HG03378 (cell line): Measurements from ENCODE around the gene PBLD.

Experiments
- ATAC-seq: cut with Tn5 transposase; IDR thresholded peaks from one replicate; pipeline ENCODE4 v1.9.1; 2021; ENCODE audit warnings: mild to moderate bottlenecking, moderate library complexity; ENCODE audit not compliant: unreplicated experiment

The PBLD gene

DNA sequence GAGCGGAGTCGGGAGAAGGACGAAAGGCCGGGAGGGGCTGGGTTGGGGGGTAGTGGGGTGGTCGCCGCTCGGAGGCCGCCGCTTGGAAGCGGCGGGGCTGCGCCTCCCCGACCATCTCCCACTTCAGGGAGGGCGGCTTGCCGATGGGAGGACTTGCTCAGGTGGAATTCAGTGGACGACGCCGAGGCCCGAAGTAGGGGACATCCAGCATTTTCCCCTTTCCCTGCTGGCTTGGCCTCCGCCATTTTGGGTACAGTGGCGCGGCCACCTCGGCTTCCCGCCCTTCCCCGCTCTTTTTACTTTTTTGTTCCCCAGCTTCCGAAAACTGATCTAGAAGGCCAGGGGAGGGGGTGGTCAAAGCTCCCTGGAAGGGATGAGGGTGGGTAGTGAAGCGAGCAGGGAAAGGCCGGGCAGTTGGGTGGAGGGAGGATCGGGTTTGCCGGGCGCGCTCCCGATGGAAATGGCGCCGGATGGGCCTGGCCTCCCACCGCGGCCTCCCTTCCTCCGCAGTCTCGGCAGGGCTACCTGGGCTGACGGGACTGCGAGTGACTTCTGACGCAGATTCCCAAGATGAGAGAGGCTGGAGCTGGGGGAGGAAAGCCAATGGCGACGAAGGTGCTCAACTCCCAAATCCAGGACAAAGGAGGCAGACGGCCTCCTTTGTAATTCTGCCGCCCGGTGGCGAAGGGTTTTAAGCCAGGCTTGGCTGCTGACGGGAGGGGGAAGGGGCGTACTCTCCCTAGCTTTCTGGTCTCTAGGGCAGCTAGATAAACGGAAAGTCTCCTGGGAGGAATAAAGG is at the start of gene PBLD:
PBLD (minus strand) TSS at position 670 of the 799 bp plus-strand sequence. CDS start 26,084 bp downstream, outside the sequence.
- no peak for ATAC-seq

GRCh38 chr10:68371604-68372003 is 38.9 kb upstream of the PBLD start:
- no peak for ATAC-seq

DNA sequence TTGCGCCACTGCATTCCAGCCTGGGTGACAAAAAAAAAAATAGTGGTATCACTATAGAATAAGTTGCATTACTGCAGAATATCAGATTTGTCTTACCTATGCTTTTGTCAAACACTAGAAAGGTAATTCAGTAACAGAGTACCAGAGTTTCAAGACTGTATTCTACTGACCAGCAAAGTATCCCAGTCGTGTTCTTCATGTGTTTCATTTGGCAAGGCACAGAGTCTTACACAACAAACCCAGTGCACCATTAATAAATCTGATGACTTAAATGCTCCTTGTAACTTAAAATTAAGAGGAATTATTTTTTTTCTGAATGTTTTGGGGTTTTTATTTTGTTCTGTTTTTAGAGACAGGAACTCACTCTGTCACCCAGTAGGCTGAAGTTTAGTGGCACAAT is 34.4 kb upstream of the PBLD start:
- no peak for ATAC-seq

DNA sequence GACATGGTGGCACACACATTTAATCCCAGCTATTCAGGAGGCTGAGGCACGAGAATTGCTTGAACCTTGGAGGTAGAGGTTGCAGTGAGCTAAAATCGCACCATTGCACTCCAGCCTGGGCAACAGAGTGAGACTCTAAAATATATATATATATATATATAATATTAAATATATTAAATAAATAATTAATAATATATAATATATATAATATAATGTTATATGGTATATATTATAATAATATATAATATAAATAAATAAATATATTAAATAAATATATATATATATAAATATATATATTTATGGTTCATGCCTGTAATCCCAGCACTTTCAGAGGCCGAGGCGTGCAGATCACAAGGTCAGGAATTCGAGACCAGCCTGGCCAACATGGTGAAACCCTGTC is 33.9 kb upstream of the PBLD start:
- no peak for ATAC-seq

GRCh38 chr10:68365611-68366010 is 32.9 kb upstream of the PBLD start:
- no peak for ATAC-seq

DNA sequence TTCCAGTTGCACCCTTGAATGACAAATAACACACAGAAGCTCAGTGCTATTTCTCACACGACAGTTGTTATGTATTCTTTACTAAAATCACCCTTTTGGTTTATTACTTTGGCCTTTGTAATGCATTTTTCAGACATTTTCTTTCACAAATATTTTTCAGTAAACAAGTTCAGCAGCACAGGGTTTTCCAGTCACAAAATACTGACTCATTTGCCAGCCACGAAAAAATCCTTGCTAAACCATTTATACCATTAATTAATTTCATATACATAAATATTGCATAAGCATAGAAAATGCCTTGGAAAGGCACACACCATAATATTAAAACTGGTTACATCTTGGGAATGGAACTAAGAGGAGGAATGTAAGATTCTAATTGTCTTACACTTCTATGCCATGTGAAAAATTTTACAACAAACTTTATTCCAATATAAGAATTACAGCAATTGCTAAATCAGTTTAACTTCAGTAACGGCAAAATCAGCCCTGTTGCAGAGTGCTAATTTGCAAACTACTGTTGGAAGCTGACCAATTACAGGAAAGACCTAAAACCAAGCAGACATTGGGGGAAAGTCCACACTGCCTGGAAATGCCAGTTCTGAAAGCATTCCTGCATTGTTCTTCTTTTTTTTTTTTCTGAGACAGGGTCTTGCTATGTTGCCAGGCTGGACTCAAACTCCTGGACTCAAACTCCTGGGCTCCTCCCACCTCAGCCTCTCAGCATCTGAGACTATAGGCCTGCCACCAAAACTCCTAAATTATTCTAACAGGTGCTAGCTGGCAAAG is 31.6 kb upstream of the PBLD start:
- ATAC-seq: no peak

DNA sequence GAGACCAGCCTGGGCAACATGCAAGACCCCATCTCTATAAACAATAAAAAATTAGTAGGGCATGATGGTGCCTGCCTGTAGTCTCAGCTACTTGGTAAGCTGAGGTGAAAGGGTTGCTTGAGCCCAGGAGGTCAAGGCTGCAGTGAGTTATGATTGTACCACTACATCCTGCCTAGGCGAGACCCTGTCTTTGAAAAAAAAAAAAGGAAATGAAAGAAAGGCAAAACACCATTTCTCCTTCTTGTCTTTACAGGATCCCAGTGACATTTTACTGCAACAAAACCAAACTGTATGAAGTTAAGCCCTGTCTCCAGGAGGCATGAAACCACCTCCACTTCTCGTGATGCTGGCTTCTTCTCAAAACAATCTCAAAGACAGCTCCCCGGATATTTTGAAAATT is 29.9 kb upstream of the PBLD start:
- no peak for ATAC-seq

DNA sequence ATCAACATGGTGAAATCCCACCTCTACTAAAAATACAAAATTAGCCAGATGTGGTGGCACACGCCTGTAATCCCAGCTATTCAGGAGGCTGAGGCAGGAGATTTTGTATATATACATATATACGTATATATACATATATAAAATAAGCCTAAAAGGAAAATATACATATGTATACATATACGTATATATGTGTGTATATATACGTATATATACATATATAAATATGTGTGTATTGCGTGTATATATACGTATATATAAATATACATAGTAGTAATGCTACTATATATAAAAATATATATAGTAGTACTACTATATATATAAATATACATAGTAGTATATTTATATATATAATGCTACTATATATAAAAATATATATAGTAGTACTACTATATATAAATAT is 26.5 kb upstream of the PBLD start:
- ATAC-seq: no peak

DNA sequence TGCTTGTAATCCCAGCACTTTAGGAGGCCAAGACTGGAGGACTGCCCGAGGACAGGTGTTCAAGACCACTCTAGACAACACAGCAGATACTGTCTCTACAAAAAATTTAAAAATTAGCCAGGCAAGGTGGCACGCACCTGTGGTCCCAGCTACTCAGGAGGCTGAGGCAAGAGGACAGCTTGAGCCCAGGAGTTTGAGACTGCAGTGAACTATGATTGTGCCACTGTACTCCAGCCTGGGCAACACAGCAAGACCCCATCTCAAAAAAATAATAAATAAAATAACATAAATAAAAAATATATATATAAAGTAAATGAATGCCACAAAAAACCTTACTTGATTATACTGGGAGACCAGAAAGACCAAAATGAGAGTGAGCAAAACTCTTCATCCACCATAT is 20.8 kb upstream of the PBLD start:
- no peak for ATAC-seq

GRCh38 chr10:68348265-68348741 is 15.6 kb upstream of the PBLD start:
- ATAC-seq: no peak

DNA sequence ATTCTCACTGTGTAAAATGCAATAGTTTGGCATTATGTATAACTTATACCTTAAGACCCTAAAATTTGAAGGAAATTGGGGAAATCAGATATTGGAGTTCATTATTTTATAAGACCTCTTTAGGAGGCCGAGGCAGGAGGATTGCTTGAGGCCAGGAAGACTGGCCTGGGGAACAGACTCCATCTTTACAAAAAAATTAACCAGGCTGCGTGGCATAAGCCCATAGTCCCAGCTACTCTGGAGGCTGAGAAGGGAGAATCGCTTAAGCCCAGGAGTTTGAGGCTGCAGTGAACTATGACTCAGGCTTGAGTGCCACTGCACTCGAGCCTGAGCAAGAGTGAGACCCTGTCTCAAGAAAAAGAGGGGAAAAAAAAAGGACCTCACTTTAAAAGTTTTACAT is 14.0 kb upstream of the PBLD start:
- no peak for ATAC-seq

DNA sequence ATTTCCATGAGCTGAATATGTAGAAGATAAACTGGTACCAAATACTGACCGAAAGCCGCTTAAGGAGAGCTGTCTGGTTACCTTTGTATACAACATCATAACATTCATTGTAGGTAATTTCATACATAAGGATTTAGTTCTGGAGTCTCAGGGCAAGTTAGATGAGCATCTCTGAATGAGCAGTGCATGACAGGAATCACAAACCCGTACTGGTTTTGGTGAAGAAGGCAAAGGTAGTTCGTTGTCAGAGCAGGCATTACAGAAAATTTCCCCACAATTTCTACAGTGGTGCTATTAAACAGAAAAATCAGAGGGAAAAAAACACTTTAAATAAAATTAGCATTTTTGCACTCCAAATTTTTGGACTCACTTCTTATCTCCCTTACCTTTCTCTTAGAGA is 12.9 kb upstream of the PBLD start:
- ATAC-seq: no peak

DNA sequence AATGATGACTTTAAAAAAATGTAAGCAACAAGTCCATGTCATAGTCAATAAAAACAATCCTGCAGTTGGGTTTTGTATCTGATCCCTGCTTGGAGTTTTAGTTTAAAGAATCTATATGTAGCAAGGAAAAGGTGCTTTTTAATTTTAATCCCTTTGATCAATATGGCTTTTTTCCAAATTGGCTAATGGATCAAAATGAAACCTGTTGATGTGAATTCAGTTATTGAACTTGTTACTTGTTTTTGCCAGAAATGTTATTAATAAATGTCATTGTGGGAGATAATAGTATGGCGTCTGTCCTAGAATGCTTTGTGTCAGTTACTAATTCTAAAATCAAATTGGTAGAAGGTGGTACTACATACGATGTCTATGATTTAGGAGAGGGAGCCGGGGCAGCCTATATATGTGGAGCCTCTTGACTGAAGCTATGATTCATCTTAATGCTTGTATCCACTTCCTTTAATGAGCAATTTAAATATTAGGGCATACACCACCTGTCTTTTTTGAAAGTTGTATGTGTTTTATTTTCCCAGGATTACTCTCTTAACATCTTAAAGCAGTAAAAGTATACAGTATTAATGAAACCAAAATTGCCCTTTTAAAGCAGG is 10.3 kb upstream of the PBLD start:
- no peak for ATAC-seq

DNA sequence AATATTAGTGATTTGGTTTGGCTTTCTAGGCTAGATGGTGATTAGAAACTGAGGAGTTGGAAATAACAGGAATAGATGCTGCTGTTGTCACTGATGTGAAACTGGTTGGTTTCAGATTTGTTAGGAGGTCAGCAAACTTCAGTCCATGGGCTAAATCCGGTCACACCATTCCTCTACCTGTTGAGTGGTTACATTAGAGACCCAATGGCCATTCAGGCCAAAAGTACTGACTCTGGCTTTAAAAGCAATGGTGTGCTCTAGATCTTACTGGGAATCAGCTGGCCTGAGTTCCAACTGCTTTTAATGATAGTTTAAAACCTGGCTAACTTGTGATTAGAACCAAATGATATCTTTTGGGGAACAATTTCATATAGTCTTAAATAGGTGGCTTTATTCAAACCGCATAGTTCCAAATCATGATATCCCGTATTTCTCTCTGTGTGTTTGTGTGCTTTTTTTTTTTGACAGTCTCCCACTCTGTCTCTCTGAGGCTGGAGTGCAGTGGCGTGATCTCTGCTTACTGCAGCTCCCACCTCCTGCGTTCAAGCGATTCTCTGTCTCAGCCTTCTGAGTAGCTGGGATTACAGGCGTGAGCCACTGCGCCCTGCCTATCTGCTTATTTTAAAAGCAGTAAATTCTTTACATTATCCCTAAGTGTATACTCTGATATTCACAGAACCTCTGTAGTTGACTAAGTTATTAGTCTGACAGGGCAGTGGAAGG is 7.8 kb upstream of the PBLD start:
- no peak for ATAC-seq

GRCh38 chr10:68336754-68337351 is 4.1 kb upstream of the PBLD start:
- ATAC-seq: no peak

DNA sequence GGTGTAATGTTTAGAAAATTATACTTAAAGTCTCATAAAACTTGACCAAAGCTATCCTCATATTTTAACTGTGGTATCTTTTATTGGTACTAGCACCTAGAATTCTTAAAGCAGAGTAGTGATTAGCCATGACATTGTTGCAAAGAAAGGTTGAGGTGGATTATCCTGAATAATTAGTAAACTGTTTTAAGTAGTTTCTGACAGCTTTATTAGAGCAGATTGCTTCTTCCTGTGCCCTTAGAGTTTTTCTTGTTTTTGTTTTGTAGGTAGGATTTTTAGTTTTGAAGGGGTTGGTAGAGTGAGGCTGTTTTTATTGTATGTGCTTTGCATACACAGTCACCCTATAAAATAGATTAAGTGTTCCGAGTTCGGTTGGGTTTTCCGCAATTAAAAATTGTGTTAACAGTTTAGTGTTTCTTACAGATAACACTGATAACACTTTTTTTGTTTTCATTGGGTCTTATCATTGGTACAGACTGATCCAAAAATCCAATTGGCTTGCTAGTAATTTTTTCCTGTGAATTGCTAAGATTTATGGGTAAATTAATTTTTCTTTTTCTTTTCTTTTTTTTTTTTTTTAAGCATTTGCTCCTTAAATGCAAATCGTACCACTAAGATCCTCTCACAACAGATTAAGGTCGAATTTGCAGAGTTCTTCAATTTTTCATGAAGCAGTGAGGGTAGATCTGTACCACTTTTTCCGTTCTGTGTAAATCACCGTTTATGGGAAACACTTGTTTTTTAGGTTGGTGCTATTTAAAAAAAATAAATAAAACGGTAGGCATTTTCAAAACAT is 2.1 kb upstream of the PBLD start:
- no peak for ATAC-seq

- no peak for ATAC-seq
These were observed 1.0 kb upstream of the PBLD start for GRCh38 chr10:68333440-68334431.

DNA sequence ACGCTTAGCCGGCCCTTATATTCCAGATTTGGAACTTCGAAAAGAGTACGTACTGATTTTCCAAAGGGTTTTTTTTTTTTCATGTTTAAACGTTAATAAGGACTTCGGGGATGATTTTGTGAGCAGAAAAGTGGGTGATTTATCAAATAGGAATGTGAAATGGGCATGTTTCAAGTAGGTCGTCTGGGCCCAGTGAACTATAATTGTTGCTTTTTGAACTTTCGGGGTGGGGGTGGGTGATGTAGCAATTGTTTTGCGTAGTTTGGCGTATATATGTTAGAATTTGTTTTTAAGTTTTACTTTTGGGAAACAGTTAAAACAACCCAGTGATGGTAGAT is 299 bp upstream of the PBLD start:
- ATAC-seq: no peak
